Measurements from ENCODE around the gene COMMD3. TPM values are rescaled to one million over a fixed set of nuclear protein-coding genes. Genes with fewer than 3 reads are reported as not detected.

The COMMD3 gene
- total RNA-seq, 1 experiment from 2014 or later, result 2.6 TPM

- TF ChIP-seq ATF3 (CRISPR knock-in tag; conservative IDR thresholded peaks at IDR 0.05) (no peak), RORB (CRISPR knock-in tag; IDR thresholded peaks at IDR 0.05) (no peak)
These were observed 31.1 kb upstream of the COMMD3 start (continued) for GRCh38 chr10:22285130-22285529.

GRCh38 chr10:22293747-22294404 lies 22.3 kb upstream of the COMMD3 start:
- Mint-ChIP-seq H3K36me3 (no peaks in the 10 kb centered on the region), H3K4me3 (no peak overlapping the region), H3K27ac (no peak overlapping the region), H3K27me3 (ENCODE audit: low read depth) (no peaks in the 10 kb centered on the region), H3K9me3 (0 out of 2 replicates have a peak, but pooled peaks cover 4% of the 10 kb centered on the region), H3K4me1 (no peaks in the 10 kb centered on the region)
- TF ChIP-seq CREB1 (CRISPR knock-in tag; IDR thresholded peaks at IDR 0.05), result no peak
- TF ChIP-seq ZBTB43 (CRISPR knock-in tag; IDR thresholded peaks at IDR 0.05), result no peak
- TF ChIP-seq, protein P1, sequence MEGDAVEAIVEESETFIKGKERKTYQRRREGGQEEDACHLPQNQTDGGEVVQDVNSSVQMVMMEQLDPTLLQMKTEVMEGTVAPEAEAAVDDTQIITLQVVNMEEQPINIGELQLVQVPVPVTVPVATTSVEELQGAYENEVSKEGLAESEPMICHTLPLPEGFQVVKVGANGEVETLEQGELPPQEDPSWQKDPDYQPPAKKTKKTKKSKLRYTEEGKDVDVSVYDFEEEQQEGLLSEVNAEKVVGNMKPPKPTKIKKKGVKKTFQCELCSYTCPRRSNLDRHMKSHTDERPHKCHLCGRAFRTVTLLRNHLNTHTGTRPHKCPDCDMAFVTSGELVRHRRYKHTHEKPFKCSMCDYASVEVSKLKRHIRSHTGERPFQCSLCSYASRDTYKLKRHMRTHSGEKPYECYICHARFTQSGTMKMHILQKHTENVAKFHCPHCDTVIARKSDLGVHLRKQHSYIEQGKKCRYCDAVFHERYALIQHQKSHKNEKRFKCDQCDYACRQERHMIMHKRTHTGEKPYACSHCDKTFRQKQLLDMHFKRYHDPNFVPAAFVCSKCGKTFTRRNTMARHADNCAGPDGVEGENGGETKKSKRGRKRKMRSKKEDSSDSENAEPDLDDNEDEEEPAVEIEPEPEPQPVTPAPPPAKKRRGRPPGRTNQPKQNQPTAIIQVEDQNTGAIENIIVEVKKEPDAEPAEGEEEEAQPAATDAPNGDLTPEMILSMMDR (IDR thresholded peaks at IDR 0.05), result no peak
- TF ChIP-seq, protein P2, sequence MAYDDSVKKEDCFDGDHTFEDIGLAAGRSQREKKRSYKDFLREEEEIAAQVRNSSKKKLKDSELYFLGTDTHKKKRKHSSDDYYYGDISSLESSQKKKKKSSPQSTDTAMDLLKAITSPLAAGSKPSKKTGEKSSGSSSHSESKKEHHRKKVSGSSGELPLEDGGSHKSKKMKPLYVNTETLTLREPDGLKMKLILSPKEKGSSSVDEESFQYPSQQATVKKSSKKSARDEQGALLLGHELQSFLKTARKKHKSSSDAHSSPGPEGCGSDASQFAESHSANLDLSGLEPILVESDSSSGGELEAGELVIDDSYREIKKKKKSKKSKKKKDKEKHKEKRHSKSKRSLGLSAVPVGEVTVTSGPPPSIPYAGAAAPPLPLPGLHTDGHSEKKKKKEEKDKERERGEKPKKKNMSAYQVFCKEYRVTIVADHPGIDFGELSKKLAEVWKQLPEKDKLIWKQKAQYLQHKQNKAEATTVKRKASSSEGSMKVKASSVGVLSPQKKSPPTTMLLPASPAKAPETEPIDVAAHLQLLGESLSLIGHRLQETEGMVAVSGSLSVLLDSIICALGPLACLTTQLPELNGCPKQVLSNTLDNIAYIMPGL (CRISPR knock-in tag; IDR thresholded peaks at IDR 0.05), result no peak
- TF ChIP-seq, protein P3, sequence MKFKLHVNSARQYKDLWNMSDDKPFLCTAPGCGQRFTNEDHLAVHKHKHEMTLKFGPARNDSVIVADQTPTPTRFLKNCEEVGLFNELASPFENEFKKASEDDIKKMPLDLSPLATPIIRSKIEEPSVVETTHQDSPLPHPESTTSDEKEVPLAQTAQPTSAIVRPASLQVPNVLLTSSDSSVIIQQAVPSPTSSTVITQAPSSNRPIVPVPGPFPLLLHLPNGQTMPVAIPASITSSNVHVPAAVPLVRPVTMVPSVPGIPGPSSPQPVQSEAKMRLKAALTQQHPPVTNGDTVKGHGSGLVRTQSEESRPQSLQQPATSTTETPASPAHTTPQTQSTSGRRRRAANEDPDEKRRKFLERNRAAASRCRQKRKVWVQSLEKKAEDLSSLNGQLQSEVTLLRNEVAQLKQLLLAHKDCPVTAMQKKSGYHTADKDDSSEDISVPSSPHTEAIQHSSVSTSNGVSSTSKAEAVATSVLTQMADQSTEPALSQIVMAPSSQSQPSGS (CRISPR knock-in tag; IDR thresholded peaks at IDR 0.05; ENCODE audit: borderline replicate concordance, low read depth), result no peak
- TF ChIP-seq MYBL2 (CRISPR knock-in tag; IDR thresholded peaks at IDR 0.05), result no peak
- TF ChIP-seq, protein P4, sequence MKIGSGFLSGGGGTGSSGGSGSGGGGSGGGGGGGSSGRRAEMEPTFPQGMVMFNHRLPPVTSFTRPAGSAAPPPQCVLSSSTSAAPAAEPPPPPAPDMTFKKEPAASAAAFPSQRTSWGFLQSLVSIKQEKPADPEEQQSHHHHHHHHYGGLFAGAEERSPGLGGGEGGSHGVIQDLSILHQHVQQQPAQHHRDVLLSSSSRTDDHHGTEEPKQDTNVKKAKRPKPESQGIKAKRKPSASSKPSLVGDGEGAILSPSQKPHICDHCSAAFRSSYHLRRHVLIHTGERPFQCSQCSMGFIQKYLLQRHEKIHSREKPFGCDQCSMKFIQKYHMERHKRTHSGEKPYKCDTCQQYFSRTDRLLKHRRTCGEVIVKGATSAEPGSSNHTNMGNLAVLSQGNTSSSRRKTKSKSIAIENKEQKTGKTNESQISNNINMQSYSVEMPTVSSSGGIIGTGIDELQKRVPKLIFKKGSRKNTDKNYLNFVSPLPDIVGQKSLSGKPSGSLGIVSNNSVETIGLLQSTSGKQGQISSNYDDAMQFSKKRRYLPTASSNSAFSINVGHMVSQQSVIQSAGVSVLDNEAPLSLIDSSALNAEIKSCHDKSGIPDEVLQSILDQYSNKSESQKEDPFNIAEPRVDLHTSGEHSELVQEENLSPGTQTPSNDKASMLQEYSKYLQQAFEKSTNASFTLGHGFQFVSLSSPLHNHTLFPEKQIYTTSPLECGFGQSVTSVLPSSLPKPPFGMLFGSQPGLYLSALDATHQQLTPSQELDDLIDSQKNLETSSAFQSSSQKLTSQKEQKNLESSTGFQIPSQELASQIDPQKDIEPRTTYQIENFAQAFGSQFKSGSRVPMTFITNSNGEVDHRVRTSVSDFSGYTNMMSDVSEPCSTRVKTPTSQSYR (CRISPR knock-in tag; IDR thresholded peaks at IDR 0.05), result no peak
- TF ChIP-seq, protein P5, sequence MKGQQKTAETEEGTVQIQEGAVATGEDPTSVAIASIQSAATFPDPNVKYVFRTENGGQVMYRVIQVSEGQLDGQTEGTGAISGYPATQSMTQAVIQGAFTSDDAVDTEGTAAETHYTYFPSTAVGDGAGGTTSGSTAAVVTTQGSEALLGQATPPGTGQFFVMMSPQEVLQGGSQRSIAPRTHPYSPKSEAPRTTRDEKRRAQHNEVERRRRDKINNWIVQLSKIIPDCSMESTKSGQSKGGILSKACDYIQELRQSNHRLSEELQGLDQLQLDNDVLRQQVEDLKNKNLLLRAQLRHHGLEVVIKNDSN (CRISPR knock-in tag; IDR thresholded peaks at IDR 0.05), result no peak
- no peak for TF ChIP-seq TEAD4 (CRISPR knock-in tag; IDR thresholded peaks at IDR 0.05)
- TF ChIP-seq, protein P6, sequence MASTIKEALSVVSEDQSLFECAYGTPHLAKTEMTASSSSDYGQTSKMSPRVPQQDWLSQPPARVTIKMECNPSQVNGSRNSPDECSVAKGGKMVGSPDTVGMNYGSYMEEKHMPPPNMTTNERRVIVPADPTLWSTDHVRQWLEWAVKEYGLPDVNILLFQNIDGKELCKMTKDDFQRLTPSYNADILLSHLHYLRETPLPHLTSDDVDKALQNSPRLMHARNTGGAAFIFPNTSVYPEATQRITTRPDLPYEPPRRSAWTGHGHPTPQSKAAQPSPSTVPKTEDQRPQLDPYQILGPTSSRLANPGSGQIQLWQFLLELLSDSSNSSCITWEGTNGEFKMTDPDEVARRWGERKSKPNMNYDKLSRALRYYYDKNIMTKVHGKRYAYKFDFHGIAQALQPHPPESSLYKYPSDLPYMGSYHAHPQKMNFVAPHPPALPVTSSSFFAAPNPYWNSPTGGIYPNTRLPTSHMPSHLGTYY (CRISPR knock-in tag; IDR thresholded peaks at IDR 0.05), result no peak
- no peak for TF ChIP-seq ZNF416 (CRISPR knock-in tag; IDR thresholded peaks at IDR 0.05)
- no peak for TF ChIP-seq ZNF219 (CRISPR knock-in tag; IDR thresholded peaks at IDR 0.05; ENCODE audit: borderline replicate concordance)
- TF ChIP-seq NFE2L1 (CRISPR knock-in tag; IDR thresholded peaks at IDR 0.05), result no peak
- TF ChIP-seq GABPB1 (CRISPR knock-in tag; IDR thresholded peaks at IDR 0.05), result no peak
- no peak for TF ChIP-seq ETV6 (CRISPR knock-in tag; IDR thresholded peaks at IDR 0.05)
- no peak for TF ChIP-seq ZNF396 (CRISPR knock-in tag; IDR thresholded peaks at IDR 0.05; ENCODE audit: borderline replicate concordance)
- TF ChIP-seq, protein P7, sequence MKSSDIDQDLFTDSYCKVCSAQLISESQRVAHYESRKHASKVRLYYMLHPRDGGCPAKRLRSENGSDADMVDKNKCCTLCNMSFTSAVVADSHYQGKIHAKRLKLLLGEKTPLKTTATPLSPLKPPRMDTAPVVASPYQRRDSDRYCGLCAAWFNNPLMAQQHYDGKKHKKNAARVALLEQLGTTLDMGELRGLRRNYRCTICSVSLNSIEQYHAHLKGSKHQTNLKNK (CRISPR knock-in tag; IDR thresholded peaks at IDR 0.05), result no peak
- ChIA-PET POLR2A (interaction anchor here (0.7 to 0.8 kb wide), 3 partner anchors 18 to 736 kb away, joined by 3 to 6 read pairs (median 6); no protein-coding TSS in a partner anchor), CTCF (no interaction called here)
- no peak for DNase-seq (ENCODE audit: low spot score)
- ATAC-seq, result no peak
